GM19328 (cell line): Measurements from ENCODE around the gene MED12L.

Source experiments
- ATAC-seq: cut with Tn5 transposase; IDR thresholded peaks from one replicate; pipeline ENCODE4 v1.9.1; 2021; ENCODE audit warnings: mild to moderate bottlenecking, moderate library complexity; ENCODE audit not compliant: unreplicated experiment

Gene MED12L

DNA sequence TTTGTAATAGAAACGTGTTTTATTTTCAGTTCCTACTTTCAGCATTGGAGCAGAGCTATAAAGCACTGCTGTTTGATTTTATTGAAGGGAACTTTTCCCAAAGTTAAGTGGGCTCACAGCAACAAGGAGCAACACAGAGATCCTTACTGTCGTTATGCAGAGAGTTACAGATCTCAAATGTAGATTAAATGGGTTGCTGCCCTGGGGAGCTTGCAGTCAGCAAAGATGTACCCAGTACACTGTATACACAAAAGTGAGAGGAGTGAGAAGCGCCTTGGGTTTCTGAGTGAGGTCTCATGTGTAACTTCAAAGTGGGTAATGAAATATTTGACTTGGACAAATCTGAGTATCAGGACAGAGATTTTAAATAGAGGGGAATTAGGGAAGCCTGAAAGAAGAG, 47.7 kb downstream of the MED12L start:
- no peak for ATAC-seq

DNA sequence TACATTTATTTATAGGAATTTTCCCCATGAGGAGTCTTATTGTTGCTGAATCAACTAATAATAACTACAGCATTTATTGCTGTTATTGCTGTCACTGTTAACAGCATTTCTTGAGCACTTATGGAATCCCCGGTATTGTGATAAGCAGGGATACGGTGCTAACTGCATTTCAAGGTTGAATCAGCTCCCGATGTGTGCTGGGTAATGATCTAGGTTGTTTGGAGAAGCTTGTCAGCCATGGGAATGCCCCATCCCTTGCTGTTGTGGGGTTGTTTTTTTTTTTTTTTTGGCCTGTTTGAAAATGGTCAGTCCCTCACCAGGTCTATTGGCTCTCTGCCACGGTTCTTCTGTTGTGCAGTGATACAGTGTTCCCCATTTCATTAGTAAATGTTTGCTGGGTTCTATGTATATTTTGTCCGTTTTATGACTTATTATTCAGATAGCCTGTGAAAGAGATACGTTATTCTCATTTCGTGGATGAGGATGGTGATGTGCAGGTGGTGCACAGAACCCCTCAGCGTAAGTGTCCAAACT, 48.5 kb downstream of the MED12L start:
- no peak for ATAC-seq

DNA sequence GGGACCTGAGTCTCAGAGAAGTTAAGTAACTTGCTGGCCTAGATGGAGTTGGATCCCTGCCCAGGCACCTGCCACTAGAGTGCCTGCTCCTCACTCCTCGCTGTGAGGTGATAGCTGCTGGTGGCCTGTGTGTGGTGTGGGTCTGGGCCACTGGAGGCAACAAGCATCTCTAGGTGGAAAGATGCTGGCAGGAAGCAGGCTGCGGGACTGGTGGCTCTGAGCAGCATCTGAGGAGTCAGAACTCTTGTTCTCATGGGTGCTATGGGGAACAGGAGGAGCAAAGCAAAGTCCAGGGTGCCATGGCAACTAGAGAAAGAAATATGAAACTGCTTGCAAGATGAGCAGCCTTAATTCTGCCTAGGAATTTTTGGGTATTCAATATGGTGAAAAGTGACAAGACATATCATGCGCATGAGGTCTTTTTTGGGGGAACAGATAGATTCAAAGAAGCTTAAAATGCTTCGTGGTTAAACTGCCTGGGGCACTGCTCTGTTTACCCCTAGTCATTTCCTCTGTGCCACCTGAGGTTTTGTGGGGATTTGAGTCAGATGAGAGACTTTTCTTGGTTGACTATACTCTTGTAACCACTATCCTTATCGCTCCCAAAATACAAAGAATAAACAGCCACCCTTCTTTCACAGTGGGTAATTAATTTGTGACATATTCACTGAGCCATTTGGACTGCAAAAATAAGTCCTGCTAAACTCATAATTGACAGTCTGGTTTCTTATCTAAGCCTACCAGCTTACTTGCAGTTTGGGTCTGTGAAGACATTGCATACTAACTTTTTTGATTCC, 50.3 kb downstream of the MED12L start:
- ATAC-seq = no peak

DNA sequence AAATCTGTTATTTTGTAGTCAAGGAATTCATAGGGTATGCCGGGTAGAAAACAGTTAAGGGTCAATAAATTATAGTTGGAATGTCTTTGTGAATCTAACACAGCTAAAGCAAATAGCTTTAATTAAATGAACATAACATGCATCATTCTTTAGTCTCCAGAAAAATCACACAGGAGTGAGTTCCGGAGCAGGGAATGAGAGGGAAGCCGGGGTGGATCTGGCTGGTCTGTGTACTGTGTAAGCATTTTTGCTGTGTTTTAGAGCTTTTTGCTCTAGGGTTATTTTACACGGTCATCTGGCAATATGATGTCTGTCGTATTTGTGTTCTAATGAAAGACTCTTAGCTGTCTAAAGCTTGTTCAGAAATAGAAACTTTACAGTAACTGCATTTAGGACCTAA, 57.5 kb downstream of the MED12L start:
- no peak for ATAC-seq

DNA sequence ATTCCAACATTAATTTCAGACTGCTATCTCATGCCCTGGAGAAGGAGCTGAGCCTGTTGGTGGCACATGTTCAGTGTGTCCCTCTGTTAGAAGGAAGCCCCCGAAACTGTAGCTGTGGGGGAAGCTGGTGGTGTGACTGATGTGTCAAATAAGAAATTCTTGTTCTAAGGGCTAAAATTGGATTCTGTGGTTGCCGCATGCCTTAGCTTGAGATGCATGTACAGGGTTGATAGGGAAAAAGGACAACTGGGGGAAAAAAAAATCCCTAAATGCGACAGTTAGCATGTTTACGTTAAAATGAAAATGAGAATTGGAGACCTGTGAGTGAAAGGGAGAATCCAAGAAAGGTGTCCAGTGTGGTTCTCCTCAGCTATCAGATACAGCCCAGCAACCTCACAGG, 58.6 kb downstream of the MED12L start:
- no peak for ATAC-seq

DNA sequence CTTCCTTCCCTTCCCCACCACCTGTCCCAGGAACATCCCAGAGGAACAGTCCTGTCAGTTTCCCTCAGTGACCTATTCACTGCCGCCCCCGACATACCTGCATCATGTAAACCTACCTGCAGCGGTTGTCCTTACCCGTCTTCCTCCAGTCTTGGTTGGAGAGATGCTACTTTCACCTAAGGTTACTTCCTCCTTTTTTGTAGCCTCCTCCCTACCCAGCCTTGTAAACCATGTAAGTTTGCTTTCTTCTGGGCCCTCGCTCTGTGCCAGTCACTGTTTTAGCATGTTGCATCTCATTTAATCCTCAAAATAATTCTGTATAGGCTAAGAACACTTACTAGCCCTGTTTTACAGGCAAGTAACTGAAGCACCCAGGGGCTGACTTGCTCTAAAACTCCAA, 59.3 kb downstream of the MED12L start:
- no peak for ATAC-seq

DNA sequence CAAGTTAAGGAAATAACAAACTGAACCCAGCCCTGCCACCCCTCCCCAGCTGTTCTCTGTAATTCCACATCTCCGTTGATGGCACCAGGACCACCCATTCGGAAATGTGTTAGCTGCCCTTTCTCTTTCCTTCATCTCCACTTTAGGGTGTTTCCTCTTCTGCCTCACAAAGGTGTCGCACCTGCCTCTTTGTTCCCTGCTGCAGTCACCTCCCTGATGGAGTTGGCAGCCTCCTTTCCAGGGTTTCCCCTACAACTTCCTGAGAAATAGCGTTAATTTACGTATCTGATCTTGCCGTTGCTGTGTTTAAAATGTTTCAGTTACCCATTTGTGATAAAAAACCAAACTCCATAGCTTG, 60.2 kb downstream of the MED12L start:
- ATAC-seq = no peak

DNA sequence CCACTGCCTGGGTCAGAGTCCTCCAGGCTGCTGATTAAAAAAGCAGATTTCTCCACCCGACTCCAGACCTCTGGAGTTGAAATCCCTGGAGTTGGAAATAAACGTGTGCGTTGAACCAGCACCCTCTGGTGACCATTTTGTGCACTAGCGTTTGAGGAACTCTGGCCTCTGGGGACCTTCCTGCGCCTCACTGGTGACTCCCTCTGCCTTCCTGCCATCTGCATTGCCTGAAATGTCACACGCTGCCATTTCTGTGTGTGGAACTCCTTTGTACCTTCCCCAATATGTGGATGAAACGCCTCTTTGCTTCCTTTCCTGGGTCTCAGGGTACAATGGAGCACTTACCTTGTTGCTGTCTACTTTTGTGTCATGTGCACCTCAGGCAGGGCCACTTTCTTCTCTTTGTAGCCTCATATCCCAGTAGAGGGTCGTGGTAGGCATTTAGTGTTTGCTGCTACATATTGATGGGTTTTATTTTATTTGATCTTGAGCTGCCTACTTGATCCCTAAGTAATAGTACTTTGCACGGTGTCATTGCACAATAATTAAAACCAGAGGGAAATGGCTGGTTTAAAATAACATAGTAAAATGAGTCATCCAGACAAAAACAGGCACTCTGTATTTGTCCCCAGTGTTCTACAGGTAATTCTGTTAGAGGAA, 60.7 kb downstream of the MED12L start:
- ATAC-seq = peak; percentile 72

DNA sequence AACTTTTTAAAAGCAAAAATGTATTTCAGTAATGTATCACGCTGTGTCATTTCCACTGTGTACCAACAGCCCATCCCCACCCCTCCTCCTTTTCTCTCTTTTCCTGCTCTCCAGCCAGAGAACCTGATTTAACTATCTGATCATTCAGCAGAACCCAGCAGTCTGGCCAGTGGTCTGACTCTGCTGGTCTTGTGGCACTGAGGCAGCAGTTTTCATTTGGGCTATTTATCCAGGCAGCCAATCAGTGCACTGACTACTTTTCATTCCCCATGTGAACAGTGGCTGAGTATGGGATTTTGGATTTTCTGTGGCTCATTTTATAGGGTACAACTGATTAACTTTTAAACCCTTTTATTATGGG, 61.2 kb downstream of the MED12L start:
- ATAC-seq = no peak

DNA sequence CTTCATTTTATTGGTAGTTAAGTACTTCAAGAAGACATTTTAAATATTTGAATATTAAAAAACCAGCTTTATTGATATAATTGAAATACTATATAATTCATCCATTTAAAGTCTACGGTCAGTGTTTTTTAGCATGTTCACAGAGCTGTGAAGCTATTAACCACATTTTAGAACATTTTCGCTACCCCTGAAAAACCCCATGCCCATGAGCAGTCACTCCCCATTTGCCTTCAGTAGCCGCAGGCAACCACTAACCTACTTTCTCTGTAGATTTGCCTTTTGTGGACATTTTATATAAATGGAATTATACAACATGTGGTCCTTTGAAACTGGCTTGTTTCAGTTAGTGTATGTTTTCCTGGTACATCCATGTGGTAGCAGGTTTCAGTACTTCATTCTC, 61.8 kb downstream of the MED12L start:
- no peak for ATAC-seq

DNA sequence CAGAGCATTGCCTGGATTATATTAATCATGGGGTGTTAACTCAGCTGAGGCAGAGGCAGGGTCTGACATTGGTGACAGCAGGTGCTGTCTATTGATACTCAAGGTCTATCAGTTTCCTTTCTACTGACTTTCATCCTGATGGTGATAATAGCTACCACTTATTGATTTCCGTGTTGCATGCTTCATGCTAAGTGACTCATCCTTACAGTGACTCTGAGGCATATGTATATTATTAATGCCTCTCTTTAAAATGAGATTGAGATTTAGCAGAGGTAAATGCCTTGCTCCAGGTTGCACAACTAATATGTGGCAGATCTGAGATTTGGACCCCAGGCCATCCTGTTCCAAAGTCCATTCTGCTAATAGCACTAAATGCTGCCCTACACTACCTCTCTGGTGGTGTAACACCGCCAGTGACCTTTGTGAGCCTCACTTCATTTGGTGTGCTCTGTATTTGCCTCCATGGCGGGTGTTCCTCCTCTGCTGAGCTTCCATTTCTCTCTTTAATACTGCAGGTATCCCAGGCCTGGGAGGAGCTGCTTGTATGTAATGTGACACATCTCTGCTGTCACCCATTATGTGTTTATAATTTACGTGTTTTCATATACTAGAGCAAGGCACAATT, 67.1 kb downstream of the MED12L start:
- ATAC-seq = no peak

DNA sequence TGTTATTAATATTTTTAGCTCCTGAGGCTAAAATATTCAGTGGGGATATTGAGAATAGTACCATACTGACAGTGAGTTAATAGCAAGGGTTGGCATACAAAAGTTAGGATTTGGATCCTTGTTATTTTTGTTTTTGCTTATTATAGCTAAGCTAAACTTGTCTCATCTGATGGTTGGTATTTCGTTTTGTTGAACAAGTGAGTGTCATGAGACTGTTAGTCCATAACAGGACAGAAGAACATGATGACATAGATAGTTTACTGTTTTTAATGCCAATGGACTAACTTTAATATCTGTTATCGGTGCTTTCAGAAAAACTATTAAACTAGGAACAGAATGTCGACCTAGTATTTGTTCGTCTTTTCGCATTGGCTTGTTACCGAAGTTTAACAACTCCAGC, 69.1 kb downstream of the MED12L start:
- ATAC-seq = no peak

DNA sequence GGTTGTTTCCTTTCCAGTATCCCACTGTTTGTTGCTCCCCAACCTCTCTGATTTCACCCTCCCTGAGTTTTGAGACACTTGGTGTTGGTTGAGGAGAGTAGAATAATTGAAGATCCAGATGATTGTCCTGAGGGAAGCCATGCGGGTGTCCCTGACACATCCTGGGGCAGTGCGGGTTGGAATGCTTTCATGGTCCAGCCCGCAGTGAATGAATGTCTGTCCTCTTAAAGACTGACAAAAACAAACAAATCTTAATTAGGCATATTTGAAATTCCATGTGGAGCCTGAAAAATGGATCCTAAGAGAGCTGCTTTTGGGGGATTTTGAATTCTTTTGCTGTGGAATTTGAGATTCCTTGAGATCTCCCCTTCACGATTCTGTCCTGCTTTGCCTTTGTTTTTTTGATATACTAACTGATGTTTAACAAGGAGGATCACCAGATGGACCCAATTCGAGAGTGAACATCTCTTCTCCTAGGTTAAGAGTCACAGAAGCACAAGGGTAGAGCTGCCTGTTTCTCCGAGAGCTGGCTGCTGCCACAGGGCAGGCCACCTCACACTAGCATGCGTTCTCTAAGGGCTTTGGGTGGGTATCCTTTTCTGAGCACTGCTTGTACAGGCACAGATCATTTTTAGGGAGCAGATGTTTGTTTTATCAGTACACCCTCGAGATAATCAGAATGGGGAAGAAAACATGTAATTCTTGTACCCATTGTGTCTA, 70.1 kb downstream of the MED12L start:
- no peak for ATAC-seq

DNA sequence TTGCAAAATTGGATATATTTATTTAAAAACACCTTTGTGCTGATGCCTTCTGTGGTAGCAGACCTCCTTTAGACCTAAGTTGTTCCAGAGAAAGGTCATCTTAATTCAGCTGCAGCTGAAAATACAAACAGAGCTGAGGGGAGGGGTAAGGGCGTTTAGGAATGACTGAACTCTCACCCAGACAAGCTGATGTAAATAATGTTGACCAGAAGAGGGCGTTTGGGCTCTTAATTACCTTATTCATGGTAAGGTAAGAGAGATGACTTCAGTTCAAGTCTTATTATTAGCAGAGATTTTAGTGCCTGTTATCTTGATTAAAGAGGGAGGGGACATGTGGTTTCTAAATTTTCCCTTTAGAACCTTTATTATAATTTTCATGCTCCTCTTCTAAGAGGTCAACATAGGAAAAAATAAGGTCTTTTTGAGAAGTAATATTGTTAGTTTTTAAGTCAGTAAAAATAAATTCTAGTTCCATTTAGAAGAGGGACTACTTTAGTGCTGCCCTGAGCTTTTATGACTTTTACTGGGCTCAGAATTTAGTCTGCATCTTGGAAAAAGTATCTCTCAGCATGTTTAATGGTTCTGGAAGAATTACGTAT, 71.3 kb downstream of the MED12L start:
- peak; percentile 90 for ATAC-seq

DNA sequence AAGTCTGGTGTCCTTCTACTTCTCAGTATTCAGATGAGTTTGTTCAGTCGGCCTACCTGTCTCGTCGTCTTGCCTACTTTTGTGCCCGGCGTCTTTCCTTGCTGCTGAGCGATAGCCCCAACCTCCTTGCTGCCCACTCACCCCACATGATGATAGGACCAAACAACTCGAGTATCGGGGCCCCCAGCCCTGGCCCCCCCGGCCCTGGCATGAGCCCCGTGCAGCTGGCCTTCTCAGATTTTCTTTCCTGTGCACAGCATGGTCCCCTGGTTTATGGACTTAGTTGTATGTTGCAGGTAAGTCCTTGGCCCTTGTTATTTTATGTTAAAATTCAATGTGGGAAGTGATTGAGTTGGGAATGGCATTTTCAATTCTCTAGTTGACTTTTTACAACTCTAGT, 74.3 kb downstream of the MED12L start:
- no peak for ATAC-seq

DNA sequence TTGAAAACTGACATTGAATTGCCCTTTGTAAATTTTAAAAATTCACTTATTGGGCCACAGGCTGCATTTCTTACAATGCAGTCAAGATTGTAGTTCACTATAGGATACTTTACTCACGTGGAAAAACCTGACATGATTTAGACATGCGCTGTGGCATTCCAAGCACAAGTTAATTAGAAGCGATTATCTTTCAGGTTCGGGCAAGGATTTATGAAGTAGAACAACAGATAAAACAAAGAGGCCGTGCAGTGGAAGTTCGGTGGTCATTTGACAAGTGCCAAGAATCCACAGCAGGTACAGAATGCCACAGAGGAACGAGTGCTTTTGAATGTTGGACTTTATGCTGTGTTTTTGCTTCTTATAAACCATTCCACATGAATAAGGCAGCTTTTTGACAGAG, 79.8 kb downstream of the MED12L start:
- no peak for ATAC-seq

DNA sequence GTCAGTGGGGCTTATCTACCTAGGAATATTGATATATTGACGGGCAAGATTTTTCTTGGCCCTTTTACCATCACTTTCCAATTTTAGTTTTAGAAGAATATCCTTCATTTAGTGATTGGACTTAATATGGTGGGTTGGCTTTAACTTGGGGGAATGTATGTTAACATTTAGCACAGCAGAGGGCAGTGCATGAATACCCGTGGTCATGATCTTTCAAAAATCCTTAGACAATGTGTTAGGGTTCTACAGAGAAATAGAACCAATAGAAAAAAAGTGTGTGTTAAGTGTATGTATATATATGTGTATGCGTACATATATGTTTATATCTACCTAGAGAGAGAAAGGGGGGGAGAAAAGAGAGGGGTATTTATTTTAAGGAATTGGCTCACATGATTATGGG, 80.7 kb downstream of the MED12L start:
- ATAC-seq = no peak

DNA sequence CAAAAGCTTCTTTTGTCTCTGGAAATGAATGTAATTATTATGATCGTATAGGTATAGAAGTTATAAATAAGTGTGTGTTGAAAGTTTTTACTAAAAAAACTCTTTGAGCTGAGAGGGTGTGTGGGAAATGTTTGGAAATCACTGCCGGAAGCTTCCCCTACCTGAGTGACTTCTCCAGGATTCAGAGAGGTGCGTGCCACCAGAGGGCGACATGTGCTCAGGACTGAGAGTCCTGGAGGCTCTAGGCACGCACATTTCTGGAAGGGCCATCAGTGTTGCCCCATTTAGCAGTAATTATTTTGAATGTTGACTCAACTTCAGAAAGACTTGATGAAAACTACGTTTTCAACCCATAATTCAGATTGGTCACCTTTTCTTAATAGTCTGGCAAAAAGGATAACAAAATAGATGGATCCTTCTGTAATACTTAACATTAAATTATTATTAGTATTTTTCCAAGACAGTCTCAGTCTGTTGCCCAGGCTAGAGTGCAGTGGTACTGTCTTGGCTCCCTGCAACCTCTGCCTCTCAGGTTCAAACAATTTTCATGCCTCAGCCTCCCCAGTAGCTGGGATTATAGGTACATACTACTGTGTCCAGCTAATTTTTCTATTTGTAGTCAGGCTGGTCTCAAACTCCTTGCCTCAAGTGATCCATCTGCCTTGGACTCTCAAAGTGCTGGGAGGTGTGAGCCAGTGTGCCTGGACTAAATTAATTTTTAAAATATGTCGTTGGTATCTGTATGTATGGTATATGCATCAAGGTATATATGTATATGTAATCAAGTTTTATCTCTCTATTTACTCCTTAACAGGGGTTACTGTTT, 83.0 kb downstream of the MED12L start:
- ATAC-seq = peak; percentile 44

DNA sequence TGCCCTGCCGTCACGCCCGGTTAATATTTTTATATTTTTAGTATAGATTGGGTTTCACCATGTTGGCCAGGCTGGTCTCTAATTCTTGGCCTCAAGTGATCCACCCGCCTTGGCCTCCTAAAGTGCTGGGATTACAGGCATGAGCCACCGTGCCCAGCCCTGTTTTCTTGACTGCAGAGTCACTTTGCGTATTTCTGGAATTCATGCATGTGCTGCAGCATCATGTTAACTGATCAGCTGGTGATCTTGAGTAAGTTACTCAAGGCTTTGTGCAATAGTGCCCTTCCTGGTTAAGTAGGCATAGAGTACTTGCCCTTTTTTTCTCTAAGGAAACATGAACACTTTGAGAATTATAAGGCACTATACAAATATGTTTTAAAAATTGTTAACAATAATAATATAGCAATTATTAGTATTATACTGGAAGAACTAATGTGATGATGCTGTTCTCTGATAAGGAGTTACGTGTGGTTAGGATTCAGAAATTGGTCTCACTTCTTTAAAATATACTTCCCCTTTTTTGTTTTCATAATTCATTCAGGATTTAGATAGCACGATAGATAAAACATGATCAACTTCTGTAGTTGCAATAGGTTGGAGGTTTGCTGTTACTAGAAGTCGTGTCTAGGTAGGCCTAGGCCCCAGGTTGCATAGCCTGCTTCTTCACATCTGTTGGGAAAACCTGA, 83.9 kb downstream of the MED12L start:
- peak; percentile 39 for ATAC-seq
